ENCODE measurements around the gene CALML3.

DNA sequence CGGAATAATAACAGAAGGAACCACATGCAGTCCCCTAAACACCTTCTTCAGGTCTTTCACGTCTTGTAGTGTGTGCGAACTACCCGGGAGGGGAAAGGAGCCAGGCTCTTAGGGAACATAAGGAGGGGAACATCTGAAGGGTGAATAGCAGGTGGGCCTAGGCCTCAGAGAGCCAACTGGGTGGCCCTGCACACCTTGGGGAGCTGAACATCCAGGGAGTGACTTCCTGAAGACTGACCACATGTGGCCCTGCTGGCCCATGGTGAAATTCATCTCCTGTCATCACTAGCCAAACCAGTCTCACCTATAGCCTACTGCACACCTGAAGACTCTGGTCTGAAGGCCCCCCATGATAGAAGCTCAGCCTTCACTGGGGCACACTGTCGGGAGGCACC, 5.6 kb downstream of the CALML3 start:
- TF ChIP-seq, protein P1, sequence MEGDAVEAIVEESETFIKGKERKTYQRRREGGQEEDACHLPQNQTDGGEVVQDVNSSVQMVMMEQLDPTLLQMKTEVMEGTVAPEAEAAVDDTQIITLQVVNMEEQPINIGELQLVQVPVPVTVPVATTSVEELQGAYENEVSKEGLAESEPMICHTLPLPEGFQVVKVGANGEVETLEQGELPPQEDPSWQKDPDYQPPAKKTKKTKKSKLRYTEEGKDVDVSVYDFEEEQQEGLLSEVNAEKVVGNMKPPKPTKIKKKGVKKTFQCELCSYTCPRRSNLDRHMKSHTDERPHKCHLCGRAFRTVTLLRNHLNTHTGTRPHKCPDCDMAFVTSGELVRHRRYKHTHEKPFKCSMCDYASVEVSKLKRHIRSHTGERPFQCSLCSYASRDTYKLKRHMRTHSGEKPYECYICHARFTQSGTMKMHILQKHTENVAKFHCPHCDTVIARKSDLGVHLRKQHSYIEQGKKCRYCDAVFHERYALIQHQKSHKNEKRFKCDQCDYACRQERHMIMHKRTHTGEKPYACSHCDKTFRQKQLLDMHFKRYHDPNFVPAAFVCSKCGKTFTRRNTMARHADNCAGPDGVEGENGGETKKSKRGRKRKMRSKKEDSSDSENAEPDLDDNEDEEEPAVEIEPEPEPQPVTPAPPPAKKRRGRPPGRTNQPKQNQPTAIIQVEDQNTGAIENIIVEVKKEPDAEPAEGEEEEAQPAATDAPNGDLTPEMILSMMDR (conservative IDR thresholded peaks at IDR 0.05; ENCODE audit: low read depth, low read length), result no peak
- no peak for TF ChIP-seq EZH2 (IDR thresholded peaks at IDR 0.05; ENCODE audit: borderline replicate concordance, low read depth, low read length, poor library complexity, severe bottlenecking)

Data from A673 (cell line).